GM21367 (cell line): ENCODE data around the gene AGTRAP.

ENCODE experiments used
- ATAC-seq: cut with Tn5 transposase; IDR thresholded peaks from one replicate; pipeline ENCODE4 v1.9.1; 2021; ENCODE audit not compliant: unreplicated experiment

Gene AGTRAP

DNA sequence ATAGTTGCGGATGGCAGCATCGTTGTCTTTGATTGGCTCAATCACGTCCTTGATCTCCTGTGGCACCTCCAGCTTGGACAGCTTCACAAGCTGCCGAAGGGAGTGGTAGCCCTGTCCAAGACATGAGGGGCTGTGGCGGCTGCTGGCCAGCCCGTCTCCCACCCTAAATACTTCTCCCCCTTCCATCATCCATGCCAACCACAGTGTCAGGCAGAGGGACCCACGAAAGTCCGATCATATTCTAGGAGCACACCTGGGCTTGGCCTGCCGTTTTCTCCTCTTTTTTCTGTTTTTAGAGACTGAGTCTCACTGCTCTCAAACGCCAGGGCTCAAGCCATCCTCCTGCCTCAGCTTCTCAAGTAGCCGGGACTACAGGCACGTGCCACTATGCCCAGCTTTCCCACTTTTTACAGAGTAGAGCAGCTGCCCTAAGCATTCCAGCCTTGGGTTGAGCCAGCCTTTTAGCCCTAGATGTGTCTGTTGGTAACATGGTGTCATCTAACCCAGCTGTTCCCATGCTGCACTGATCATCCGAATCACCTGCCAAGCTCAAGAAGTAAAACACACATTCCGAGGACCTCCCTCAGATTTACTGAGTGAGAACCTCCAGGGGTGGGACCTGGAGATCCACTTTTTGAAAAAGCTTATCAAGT lies 59.4 kb downstream of the AGTRAP start:
- ATAC-seq = no peak

DNA sequence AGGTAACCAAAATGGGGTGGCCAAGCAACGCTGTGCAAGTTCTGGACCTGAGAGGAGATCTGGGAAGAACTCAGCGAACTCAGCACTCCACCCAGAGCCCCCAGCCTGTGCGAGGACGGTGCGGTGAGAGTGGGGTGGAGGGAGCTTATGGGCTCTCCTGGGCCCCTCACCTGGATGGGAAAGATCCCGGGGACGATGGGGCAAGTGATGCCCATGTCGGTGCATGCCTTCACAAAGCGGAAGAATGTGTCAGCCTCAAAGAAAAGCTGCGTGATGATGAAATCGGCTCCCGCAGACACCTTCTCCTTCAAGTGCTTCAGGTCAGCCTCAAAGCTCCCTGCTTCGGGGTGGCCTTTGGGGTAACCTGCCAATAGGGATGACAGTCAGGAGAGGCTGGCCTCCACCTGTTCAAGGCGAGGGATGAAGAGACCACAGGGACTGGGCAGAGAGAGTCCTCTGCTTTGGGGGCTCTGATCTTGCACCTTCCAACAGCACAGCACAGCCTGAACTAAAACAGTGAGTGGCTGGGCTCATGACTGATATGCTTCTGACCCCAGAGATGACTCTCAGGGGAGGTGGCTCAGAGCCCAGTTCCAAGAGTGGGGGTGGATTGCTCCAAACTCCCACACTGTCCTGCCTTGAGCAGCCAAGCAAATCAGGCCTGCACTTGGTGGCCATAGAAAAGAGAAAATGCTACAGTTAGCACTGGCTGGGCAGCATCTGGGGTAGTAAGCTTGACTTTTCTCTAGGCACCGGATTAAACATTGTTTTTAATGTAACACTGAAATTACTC lies 60.3 kb downstream of the AGTRAP start:
- ATAC-seq = no peak

DNA sequence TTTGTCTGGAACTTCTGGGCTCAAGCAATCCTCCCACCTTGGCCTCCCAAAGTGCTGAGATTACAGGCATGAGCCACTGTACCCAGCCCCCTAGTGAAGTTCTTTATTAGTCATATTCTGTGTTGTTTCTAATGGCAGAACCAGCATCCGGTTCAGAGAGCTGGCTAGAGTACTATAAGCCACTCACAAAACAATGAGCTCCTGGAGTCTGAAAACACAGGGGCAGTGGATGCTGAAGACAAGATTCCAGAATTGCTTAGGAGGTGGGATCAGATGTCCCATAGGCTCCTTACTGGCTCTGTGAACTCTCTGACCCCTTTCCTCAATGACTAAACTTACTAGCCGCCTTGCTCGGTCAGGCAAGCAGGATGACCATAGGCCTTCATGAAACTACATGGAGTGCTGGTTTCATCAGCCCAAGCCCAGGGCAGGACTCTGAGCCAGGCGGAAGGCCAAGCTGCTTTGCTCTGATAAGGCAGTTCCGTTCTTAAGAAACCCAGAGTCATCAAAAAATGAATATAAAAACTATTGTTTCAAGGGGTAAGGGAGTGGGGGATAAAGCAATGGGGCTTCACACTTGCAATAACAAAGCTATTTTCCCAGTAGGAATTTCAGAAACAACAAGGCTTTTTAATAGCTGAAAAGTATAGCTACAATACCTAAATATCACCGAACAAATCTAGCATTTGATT lies 61.7 kb downstream of the AGTRAP start:
- ATAC-seq = no peak

- ATAC-seq = no peak
Measured at GRCh38 chr1:11799099-11799498, 63.2 kb downstream of the AGTRAP start.

GRCh38 chr1:11799896-11800295 lies 64.0 kb downstream of the AGTRAP start:
- no peak for ATAC-seq

DNA sequence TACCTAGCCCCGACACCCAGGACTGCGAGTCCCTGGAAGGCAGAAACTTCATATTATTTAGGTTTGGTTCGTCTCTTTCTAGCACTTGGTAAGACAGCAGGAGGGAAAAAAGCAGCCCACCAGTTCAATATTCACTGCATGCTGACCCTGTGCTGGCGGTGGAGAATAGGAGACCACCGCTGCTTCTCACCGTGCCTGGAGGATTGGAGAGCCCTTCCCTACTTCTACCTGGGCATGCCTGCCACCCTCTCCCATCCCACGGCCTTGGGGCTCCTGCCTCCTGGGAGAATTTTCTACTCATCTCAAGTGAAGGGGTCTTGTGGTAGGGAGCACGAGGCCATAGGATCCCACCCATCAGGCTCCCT lies 64.4 kb downstream of the AGTRAP start:
- no peak for ATAC-seq
